HepG2 (cell line): Measurements from ENCODE around the gene CHST14. TPM values are rescaled to one million over a fixed set of nuclear protein-coding genes. Genes with fewer than 3 reads are reported as not detected.

Experiments
- CCAR2 ChIP-seq: fragments of 200-400 bp; formaldehyde crosslinking; optimal IDR thresholded peaks from 2 replicates; pipeline ENCODE3; 2018; ENCODE audit warnings: low read depth, mild to moderate bottlenecking, low read length, moderate library complexity
- KIAA2018 ChIP-seq: sonication (generic); formaldehyde crosslinking; IDR thresholded peaks from 2 replicates; pipeline ENCODE4 v1.5.0; 2020; ENCODE audit warnings: mild to moderate bottlenecking, missing genetic modification reagents, borderline replicate concordance
- NR2F6 ChIP-seq, 2 experiments: IDR thresholded peaks; 2 replicates each; pipeline ENCODE4 v1.6.1; 2016; ENCODE audit warnings: antibody characterized with exemption in 1 of 2, mild to moderate bottlenecking in 1 of 2
- PREB ChIP-seq: sonication (generic); formaldehyde crosslinking; IDR thresholded peaks from 2 replicates; pipeline ENCODE4 v1.4.0; 2020; ENCODE audit warnings: missing genetic modification reagents
- RORA ChIP-seq: sonication (generic); formaldehyde crosslinking; IDR thresholded peaks from 2 replicates; pipeline ENCODE4 v1.5.0; 2020; ENCODE audit warnings: mild to moderate bottlenecking, missing genetic modification reagents, moderate library complexity
- SMARCC2 ChIP-seq: fragments of 450-650 bp; IDR thresholded peaks from 2 replicates; pipeline ENCODE4 v1.6.1; 2017; ENCODE audit warnings: antibody characterized with exemption, mild to moderate bottlenecking
- SNRNP70 ChIP-seq: fragments of 200-400 bp; formaldehyde crosslinking; IDR thresholded peaks from 2 replicates; pipeline ENCODE4 v1.6.1; 2017; ENCODE audit warnings: mild to moderate bottlenecking, low read depth, low read length, moderate library complexity
- STAT6 ChIP-seq: sonication (generic); formaldehyde crosslinking; IDR thresholded peaks from 2 replicates; pipeline ENCODE4 v1.4.0; 2020; ENCODE audit warnings: missing genetic modification reagents, mild to moderate bottlenecking, borderline replicate concordance
- USF2 ChIP-seq, 2 experiments: sonication (generic) in 1 of 2; formaldehyde crosslinking in 1 of 2; IDR thresholded peaks; 2 replicates each; pipeline versions ENCODE4 v1.5.1 to v1.6.1; 2011 to 2020; ENCODE audit warnings: borderline replicate concordance in 1 of 2, low read depth in 1 of 2, low read length in 1 of 2, mild to moderate bottlenecking in 1 of 2, missing genetic modification reagents in 1 of 2, moderate library complexity in 1 of 2
- ZIK1 ChIP-seq: sonication (generic); formaldehyde crosslinking; IDR thresholded peaks from 2 replicates; pipeline ENCODE4 v1.5.0; 2020; ENCODE audit warnings: mild to moderate bottlenecking, low read depth, missing genetic modification reagents, borderline replicate concordance
- ZNF263 ChIP-seq: sonication (generic); formaldehyde crosslinking; IDR thresholded peaks from 2 replicates; pipeline ENCODE4 v1.4.0; 2020; ENCODE audit warnings: missing genetic modification reagents
- ZNF543 ChIP-seq: sonication (generic); formaldehyde crosslinking; IDR thresholded peaks from 2 replicates; pipeline ENCODE4 v1.4.0; 2020; ENCODE audit warnings: mild to moderate bottlenecking, missing genetic modification reagents
- ZNF713 ChIP-seq: sonication (generic); formaldehyde crosslinking; IDR thresholded peaks from 2 replicates; pipeline ENCODE4 v1.4.0; 2020; ENCODE audit warnings: mild to moderate bottlenecking, missing genetic modification reagents
- polyA plus RNA-seq, 8 experiments: library from polyadenylated mRNA; depleted of rRNA in 3 of 8; stranded (reverse) in 7 of 8; unstranded in 1 of 8; fragments of >200 nt; fragmentation: Illumina TruSeq in 4 of 8; extraction: Trizol in 4 of 8; gene quantifications; 2 replicates each; pipeline versions ENCODE4 v1.2.1 to v1.2.3, GENCODE V29; 2011 to 2016; ENCODE audit warnings: low read depth in 4 of 8, missing spikeins in 1 of 8, mixed read lengths in 1 of 8; ENCODE audit not compliant: insufficient read depth in 1 of 8
- total RNA-seq, 5 experiments: library from RNA; depleted of rRNA; stranded (reverse); fragments of >200 nt; fragmentation: Illumina TruSeq; extraction: Trizol; gene quantifications; 2 replicates each; pipeline ENCODE4 v1.2.3, GENCODE V29; 2016; ENCODE audit warnings: low read depth in 1 of 5

Gene CHST14
- total and polyA plus RNA-seq, 2 of the 13 experiments (the other 11 are each of a cell fraction or from before 2014, with no cell fraction given): 8.9 to 12.4 TPM

GRCh38 chr15:40470423-40471104, at the start of gene CHST14 (continued):
- no peak for TF ChIP-seq SNRNP70
- no peak for TF ChIP-seq KIAA2018
- TF ChIP-seq PREB (CRISPR knock-in tag): no peak
- TF ChIP-seq ZIK1 (CRISPR knock-in tag): no peak
- TF ChIP-seq NR2F6 (IDR thresholded peaks at IDR 0.05): no peak
- no peak for TF ChIP-seq NR2F6 (CRISPR knock-in tag; IDR thresholded peaks at IDR 0.05)
- no peak for TF ChIP-seq CCAR2
- no peak for TF ChIP-seq SMARCC2
- no peak for TF ChIP-seq ZNF543
- TF ChIP-seq ZNF263 (CRISPR knock-in tag): 0 out of 2 replicates have a peak, but pooled peaks have one; percentile 34
- TF ChIP-seq ZNF713: no peak
- no peak for TF ChIP-seq STAT6 (CRISPR knock-in tag)
- no peak for TF ChIP-seq USF2 (IDR thresholded peaks at IDR 0.05; ENCODE audit: low read depth, low read length)
- TF ChIP-seq USF2 (CRISPR knock-in tag; IDR thresholded peaks at IDR 0.05; ENCODE audit: borderline replicate concordance): no peak
- no peak for TF ChIP-seq RORA
